Right renal cortex interstitium (tissue), 3 donors: Measurements from ENCODE around the gene PSKH1. TPM values are rescaled to one million over a fixed set of nuclear protein-coding genes. Genes with fewer than 3 reads are reported as not detected.
"Not testable (repeated sequence)": the region's sequence is repeated elsewhere in the genome, so short reads cannot be mapped to it uniquely, and the experiment has no call there.

Experiments used
- DNase-seq, 3 donors: peaks; one replicate each; pipeline ENCODE4 v3.0.0-alpha.2; 2013; ENCODE audit warnings: low read depth in 3 of 3, low spot score in 2 of 3
- polyA plus RNA-seq, 3 donors: library from polyadenylated mRNA; unstranded; fragments of 120-200 nt; gene quantifications; one replicate each; pipeline ENCODE4 v1.2.1, GENCODE V29; 2013; ENCODE audit not compliant: insufficient read length in 3 of 3

The PSKH1 gene
- polyA plus RNA-seq, 3 donors: 31.6 to 38.0 (median 35.5) TPM

- DNase-seq: not testable (repeated sequence)
Observed at GRCh38 chr16:67937713-67938112, 44.7 kb downstream of the PSKH1 start.

GRCh38 chr16:67939507-67940445, 46.7 kb downstream of the PSKH1 start:
- no peak for DNase-seq

GRCh38 chr16:67940446-67941089, 47.5 kb downstream of the PSKH1 start:
- DNase-seq: no peak

- no peak for DNase-seq
Observed at GRCh38 chr16:67941469-67942199, 48.6 kb downstream of the PSKH1 start.

- DNase-seq: no peak
Observed at GRCh38 chr16:67942200-67942509, 49.1 kb downstream of the PSKH1 start.

GRCh38 chr16:67942510-67943255, 49.6 kb downstream of the PSKH1 start:
- DNase-seq: no peak

- DNase-seq: no peak
Observed at GRCh38 chr16:67943256-67943618, 50.2 kb downstream of the PSKH1 start.

- no peak for DNase-seq
Observed at GRCh38 chr16:67943619-67944504, 50.8 kb downstream of the PSKH1 start, which contains the start of gene LCAT. Gene LCAT (minus strand): TSS chr16:67944120. CDS start chr16:67944101, 19 bp downstream.

- DNase-seq: no peak
Observed at GRCh38 chr16:67944690-67945391, 51.8 kb downstream of the PSKH1 start.

- DNase-seq: no peak
Observed at GRCh38 chr16:67945392-67945933, 52.4 kb downstream of the PSKH1 start.

GRCh38 chr16:67946128-67946569, 53.1 kb downstream of the PSKH1 start:
- no peak for DNase-seq

- no peak for DNase-seq
Observed at GRCh38 chr16:67946966-67947558, 54.0 kb downstream of the PSKH1 start.

GRCh38 chr16:67948015-67948414, 55.0 kb downstream of the PSKH1 start:
- no peak for DNase-seq

GRCh38 chr16:67949645-67950044, 56.6 kb downstream of the PSKH1 start:
- no peak for DNase-seq

GRCh38 chr16:67950335-67950843, 57.3 kb downstream of the PSKH1 start:
- DNase-seq: no peak

GRCh38 chr16:67951485-67951884, 58.4 kb downstream of the PSKH1 start:
- DNase-seq: no peak

- DNase-seq: no peak
Observed at GRCh38 chr16:67953641-67954375, 60.8 kb downstream of the PSKH1 start.
